ENCODE measurements around the gene COL13A1. TPM values are rescaled to one million over a fixed set of nuclear protein-coding genes. Genes with fewer than 3 reads are reported as not detected.

The COL13A1 gene
- total and polyA plus RNA-seq, 2 experiments from 2014 or later = 5.2 to 8.6 TPM

GRCh38 chr10:69862882-69863530, 61.3 kb downstream of the COL13A1 start (continued):
- TF ChIP-seq ZNF462 (CRISPR knock-in tag; IDR thresholded peaks at IDR 0.05) = no peak
- no peak for TF ChIP-seq POLR2AphosphoS5 (IDR thresholded peaks at IDR 0.05; ENCODE audit: low read depth)

GRCh38 chr10:69863580-69863979, 61.9 kb downstream of the COL13A1 start:
- Histone ChIP-seq H3F3A (replicated peaks; ENCODE audit: low read depth) (0 out of 2 replicates have a peak, but pooled peaks cover 5% of the 10 kb centered on the region), H3K9me2 (ENCODE audit: insufficient read depth) (no peaks in the 10 kb centered on the region), H3K36me3 (ENCODE audit: insufficient read depth) (no peaks in the 10 kb centered on the region), H3K4me3 (no peak overlapping the region), H3K4me2 (no peak overlapping the region), H4K20me1 (replicated peaks; ENCODE audit: insufficient read depth) (no peaks in the 10 kb centered on the region), H3K27ac (ENCODE audit: low read depth) (no peak overlapping the region), H3K79me2 (replicated peaks; ENCODE audit: insufficient read depth) (no peaks in the 10 kb centered on the region), H2AFZ (no peak overlapping the region), H3K27me3 (ENCODE audit: insufficient read depth) (no peaks in the 10 kb centered on the region), H3K4me1 (ENCODE audit: insufficient read depth) (peaks cover 45% of the 10 kb centered on the region)
- H3K4me3 Mint-ChIP-seq = no peak overlapping the region
- H3K4me1 Mint-ChIP-seq = peaks cover 70% of the 10 kb centered on the region
- H3K9me3 Mint-ChIP-seq = no peaks in the 10 kb centered on the region
- DNase-seq (ENCODE audit: low spot score) = no peak
- H3K27me3 Mint-ChIP-seq (ENCODE audit: insufficient read depth, low read depth, poor library complexity) = peaks cover 26% of the 10 kb centered on the region
- no peaks in the 10 kb centered on the region for H3K36me3 Mint-ChIP-seq (ENCODE audit: low read depth)
- ATAC-seq = no peak
- no peak overlapping the region for H3K27ac Mint-ChIP-seq
- TF ChIP-seq ZNF462 (CRISPR knock-in tag; IDR thresholded peaks at IDR 0.05) (no peak), REST (IDR thresholded peaks at IDR 0.05; ENCODE audit: unreplicated experiment) (no peak), CREB1 (CRISPR knock-in tag; IDR thresholded peaks at IDR 0.05; ENCODE audit: low read depth) (no peak), EZH2 (IDR thresholded peaks at IDR 0.05; ENCODE audit: low read depth, unreplicated experiment) (no peak)
